Measurements from ENCODE around the gene NCAN. TPM values are rescaled to one million over a fixed set of nuclear protein-coding genes. Genes with fewer than 3 reads are reported as not detected.
"Not testable (repeated sequence)": the region's sequence is repeated elsewhere in the genome, so short reads cannot be mapped to it uniquely, and the experiment has no call there.

NCAN gene
- total RNA-seq, 1 donor from 2014 or later, result not detected

DNA sequence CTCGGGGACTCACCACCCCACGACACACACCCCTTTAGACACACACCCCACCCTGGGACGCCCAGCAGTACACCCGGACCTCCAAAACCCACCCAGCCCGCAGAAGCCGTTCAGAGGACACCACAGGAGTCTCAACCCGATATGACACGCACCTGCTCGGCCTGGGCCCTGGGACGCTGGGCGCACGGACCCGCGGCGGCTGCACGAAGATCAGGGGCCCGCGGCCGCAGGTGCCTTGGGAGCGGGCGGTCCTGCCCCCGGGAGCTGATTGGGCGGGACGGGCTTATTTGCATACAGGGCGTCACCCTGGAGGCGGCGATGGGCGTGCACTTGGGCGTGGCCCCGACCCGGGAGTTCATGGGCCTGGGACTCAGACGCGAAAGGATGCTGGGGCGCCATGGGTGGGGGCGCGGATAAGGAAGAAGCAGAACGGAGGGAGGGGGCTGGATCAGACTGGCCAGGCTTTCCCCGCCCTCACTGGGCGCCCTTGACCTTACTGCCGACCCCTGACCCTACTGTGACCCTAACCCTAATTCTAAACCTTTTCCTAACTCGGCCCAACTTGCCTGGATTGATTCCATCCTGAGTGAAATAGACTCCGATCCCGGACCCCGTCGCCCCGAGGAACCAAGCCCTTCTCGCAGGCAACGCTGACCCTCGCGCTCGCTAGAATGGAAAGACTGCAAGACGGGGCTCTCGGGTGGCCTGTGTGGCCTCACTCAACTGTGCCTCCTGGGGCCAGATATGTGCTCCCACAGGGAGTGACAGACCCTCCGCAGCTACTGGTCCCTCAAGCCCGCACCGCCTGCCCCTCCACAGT, 41.5 kb upstream of the NCAN start, which contains the start of gene MEF2B:
MEF2B (minus strand) TSS at position 211 of the 820 bp plus-strand sequence. CDS start 19,528 bp downstream, outside the sequence.
- peaks cover 3% of the 10 kb centered on the region for H3K36me3 ChIP-seq
- H3K4me1 ChIP-seq, result peaks cover 11% of the 10 kb centered on the region
- DNase-seq (peak; percentile 90), ATAC-seq (peak; percentile 92)
- TF ChIP-seq, protein P1, sequence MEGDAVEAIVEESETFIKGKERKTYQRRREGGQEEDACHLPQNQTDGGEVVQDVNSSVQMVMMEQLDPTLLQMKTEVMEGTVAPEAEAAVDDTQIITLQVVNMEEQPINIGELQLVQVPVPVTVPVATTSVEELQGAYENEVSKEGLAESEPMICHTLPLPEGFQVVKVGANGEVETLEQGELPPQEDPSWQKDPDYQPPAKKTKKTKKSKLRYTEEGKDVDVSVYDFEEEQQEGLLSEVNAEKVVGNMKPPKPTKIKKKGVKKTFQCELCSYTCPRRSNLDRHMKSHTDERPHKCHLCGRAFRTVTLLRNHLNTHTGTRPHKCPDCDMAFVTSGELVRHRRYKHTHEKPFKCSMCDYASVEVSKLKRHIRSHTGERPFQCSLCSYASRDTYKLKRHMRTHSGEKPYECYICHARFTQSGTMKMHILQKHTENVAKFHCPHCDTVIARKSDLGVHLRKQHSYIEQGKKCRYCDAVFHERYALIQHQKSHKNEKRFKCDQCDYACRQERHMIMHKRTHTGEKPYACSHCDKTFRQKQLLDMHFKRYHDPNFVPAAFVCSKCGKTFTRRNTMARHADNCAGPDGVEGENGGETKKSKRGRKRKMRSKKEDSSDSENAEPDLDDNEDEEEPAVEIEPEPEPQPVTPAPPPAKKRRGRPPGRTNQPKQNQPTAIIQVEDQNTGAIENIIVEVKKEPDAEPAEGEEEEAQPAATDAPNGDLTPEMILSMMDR (IDR thresholded peaks at IDR 0.05), result no peak
- intact Hi-C loops (cut with DNase I), result no loop called here
- H3K9me3 ChIP-seq, result no peaks in the 10 kb centered on the region
- no peak within 1 kb of the TSS for H3K27ac ChIP-seq
- H3K27me3 ChIP-seq, result no peaks in the 10 kb centered on the region
- H3K4me3 ChIP-seq, result peak within 1 kb of the TSS; percentile 16

DNA sequence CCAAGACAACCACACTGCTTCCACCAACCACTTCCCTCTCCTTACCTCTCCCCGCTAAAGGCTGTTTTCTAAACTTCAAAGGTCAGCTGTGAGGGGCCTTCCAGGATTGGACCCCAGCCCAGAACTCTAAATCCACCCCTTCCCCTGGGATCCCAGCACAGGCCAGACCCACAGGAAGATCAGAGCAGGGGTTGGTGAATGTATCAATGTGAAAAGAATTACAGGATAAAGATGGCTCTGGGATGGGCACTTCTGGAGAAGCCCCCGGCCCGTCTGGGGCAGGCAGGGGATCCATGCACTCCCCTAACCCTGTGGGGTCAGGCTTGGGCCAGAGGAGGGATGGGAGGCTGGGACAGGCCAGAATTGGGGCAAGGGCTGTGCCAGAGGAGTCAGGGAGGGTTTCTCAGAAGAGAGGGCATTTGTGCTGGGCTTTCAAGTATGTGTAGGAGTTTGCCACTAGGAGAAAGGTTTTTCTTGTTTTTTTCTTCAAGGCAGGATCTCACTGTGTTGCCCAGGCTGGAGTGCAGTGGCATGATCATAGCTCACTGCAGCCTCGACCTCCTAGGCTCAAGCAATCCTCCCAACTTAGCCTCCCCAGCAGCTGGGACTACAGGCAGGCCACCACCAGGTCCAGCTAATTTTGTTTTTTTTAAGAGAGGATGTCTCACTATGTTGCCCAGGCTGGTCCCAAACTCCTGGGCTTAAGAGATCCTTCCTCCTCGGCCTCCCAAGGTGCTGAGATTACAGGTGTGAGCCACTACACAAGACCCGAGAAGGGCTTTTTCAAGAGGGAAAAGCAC, 40.7 kb upstream of the NCAN start:
- TF ChIP-seq, protein P1 (IDR thresholded peaks at IDR 0.05), result no peak
- H3K4me1 ChIP-seq, result peaks cover 11% of the 10 kb centered on the region
- intact Hi-C loops (cut with DNase I), result no loop called here
- no peak overlapping the region for H3K4me3 ChIP-seq
- ATAC-seq (no peak), DNase-seq (no peak)
- no peak overlapping the region for H3K27ac ChIP-seq
- H3K36me3 ChIP-seq, result peaks cover 3% of the 10 kb centered on the region
- H3K9me3 ChIP-seq, result no peaks in the 10 kb centered on the region
- H3K27me3 ChIP-seq, result no peaks in the 10 kb centered on the region

DNA sequence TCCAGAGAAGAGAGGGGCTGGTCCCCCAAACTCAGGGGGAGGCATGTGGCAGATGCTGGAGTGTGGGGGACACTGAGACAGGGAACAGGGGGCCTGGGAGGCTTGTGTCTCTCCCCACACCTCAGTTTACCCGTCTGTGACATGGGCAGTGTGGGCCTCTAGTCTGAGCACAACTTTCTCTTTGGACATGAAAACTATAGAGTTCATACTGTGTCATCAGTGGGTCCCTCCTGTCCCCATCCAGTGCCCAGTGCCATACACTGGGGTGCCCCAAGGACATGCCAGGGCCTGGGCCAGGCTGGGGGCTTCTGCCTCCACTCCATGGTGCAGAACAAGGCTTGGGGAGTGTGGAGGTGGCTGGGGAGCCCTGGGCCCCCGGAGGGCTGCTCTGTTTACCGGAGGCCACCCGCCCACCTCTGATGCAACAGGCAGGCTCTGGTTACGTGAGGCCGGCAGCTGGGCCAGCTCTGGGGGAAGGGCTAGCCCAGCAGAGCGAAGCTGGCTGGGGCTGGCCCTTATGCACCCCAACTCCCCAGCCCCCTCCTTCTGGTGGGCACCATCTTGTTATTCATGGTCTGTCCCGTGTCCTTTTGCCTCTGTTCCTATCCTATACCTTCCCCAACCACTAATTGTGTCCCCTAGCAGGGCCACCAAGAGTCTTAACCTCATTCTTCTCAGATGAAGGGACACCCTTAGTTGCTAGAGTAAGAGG, 39.8 kb upstream of the NCAN start:
- TF ChIP-seq, protein P1 (IDR thresholded peaks at IDR 0.05), result no peak
- no peaks in the 10 kb centered on the region for H3K27me3 ChIP-seq

DNA sequence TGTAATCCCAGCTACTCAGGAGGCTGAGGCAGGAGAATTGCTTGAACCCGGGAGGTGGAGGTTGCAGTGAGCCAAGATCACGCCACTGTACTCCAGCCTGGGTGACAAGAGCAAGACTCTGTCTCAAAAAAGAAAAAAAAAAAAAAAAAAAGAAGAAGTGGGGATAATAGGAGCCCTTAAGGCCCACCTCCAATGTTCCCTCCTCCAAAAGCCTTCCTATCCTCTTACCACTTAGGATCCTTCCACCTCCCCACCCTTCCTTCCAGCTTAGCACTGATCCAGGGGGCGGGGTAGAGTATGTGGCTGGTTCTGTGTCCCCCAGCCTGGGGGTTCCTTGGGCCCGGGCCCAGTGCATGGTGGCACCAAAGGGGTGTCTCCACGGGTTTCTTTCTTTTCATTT, 38.5 kb upstream of the NCAN start:
- H3K27me3 ChIP-seq; H3K27ac ChIP-seq; H3K36me3 ChIP-seq; H3K4me3 ChIP-seq; H3K9me3 ChIP-seq; ATAC-seq; DNase-seq; intact Hi-C loops (cut with DNase I): not testable (repeated sequence)
- H3K4me1 ChIP-seq, result peaks cover 11% of the 10 kb centered on the region

More for the DNA sequence above, 39.8 kb upstream of the NCAN start:
- intact Hi-C loops (cut with DNase I), result no loop called here
- DNase-seq (no peak), ATAC-seq (no peak)
- Histone ChIP-seq H3K27ac (no peak overlapping the region), H3K9me3 (no peaks in the 10 kb centered on the region), H3K4me1 (peaks cover 11% of the 10 kb centered on the region), H3K36me3 (peaks cover 3% of the 10 kb centered on the region), H3K4me3 (no peak overlapping the region)

DNA sequence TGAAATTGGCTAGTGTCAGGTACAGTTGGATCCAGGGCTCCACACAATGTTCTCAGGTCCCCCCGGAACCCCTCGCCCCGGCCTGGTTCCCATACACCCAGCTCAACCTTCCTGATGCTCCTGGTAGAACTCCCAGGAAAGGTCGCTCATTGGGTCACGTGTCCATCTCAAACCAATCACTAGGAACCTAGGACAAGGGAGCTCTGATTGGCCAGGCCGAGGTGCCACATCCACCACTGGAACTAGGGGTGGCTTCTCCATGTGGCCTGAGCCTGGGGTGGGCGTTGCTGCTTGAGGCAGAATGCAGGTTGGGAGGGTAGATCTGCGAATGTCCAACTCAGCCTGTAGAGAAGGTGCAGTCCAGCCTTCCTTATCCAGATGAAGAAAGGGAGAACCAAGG, 34.8 kb upstream of the NCAN start:
- Histone ChIP-seq H3K4me3 (no peak overlapping the region), H3K27me3 (no peaks in the 10 kb centered on the region), H3K27ac (no peak overlapping the region), H3K36me3 (peaks cover 13% of the 10 kb centered on the region), H3K9me3 (no peaks in the 10 kb centered on the region), H3K4me1 (no peaks in the 10 kb centered on the region)
- ATAC-seq (no peak), DNase-seq (no peak)
- TF ChIP-seq, protein P1 (IDR thresholded peaks at IDR 0.05), result no peak
- intact Hi-C loops (cut with DNase I), result no loop called here

All from upper lobe of right lung (tissue), 1 donor.